SKM-1 (cell line): Measurements from ENCODE around the gene ATL3.
"Not testable (repeated sequence)": the region's sequence is repeated elsewhere in the genome, so short reads cannot be mapped to it uniquely, and the experiment has no call there.

Experiments
- DNase-seq: peaks from one replicate; lab custom pipeline; 2025; ENCODE audit not compliant: unreplicated experiment; lab: John Stamatoyannopoulos, UW

Gene ATL3

GRCh38 chr11:63671322-63672155 lies at the start of gene ATL3:
ATL3 (minus strand) TSS chr11:63671376; CDS start chr11:63671335, 41 bp downstream.
- DNase-seq, result peak; percentile 90

GRCh38 chr11:63720611-63721010 lies 49.4 kb upstream of the ATL3 start:
- no peak for DNase-seq

GRCh38 chr11:63719987-63720386 lies 48.8 kb upstream of the ATL3 start:
- DNase-seq, result no peak

GRCh38 chr11:63719001-63719400 lies 47.8 kb upstream of the ATL3 start:
- no peak for DNase-seq

GRCh38 chr11:63716046-63716445 lies 44.9 kb upstream of the ATL3 start:
- no peak for DNase-seq

- DNase-seq, result no peak
Observed at GRCh38 chr11:63713766-63714165, 42.6 kb upstream of the ATL3 start.

GRCh38 chr11:63711838-63712237 lies 40.7 kb upstream of the ATL3 start:
- DNase-seq, result no peak

GRCh38 chr11:63710476-63711217 lies 39.5 kb upstream of the ATL3 start:
- DNase-seq, result no peak

- DNase-seq, result no peak
Observed at GRCh38 chr11:63709336-63709884, 38.2 kb upstream of the ATL3 start.

- no peak for DNase-seq
Observed at GRCh38 chr11:63708764-63709163, 37.6 kb upstream of the ATL3 start.

- no peak for DNase-seq
Observed at GRCh38 chr11:63705526-63705925, 34.4 kb upstream of the ATL3 start.

GRCh38 chr11:63699896-63700295 lies 28.7 kb upstream of the ATL3 start:
- no peak for DNase-seq

GRCh38 chr11:63698976-63699733 lies 28.0 kb upstream of the ATL3 start:
- no peak for DNase-seq

GRCh38 chr11:63694596-63694995 lies 23.4 kb upstream of the ATL3 start:
- DNase-seq, result no peak

- no peak for DNase-seq
Observed at GRCh38 chr11:63687845-63688244, 16.7 kb upstream of the ATL3 start.

GRCh38 chr11:63686926-63687325 lies 15.8 kb upstream of the ATL3 start:
- DNase-seq, result no peak

- not testable (repeated sequence) for DNase-seq
Observed at GRCh38 chr11:63685158-63685721, 14.1 kb upstream of the ATL3 start.

GRCh38 chr11:63683133-63683991 lies 12.2 kb upstream of the ATL3 start:
- no peak for DNase-seq

GRCh38 chr11:63682066-63683021 lies 11.2 kb upstream of the ATL3 start:
- DNase-seq, result no peak
